GM12873 (cell line): Measurements from ENCODE around the gene ESYT2.

ENCODE experiments used
- TF ChIP-seq, protein P1 (sequence below): IDR thresholded peaks from 2 replicates; pipeline ENCODE4 v1.5.1; 2012; ENCODE audit warnings: low read depth, mild to moderate bottlenecking, moderate library complexity, low read length, control low read depth; ENCODE audit not compliant: insufficient read depth; ENCODE audit errors: missing control alignments

The ESYT2 gene

DNA sequence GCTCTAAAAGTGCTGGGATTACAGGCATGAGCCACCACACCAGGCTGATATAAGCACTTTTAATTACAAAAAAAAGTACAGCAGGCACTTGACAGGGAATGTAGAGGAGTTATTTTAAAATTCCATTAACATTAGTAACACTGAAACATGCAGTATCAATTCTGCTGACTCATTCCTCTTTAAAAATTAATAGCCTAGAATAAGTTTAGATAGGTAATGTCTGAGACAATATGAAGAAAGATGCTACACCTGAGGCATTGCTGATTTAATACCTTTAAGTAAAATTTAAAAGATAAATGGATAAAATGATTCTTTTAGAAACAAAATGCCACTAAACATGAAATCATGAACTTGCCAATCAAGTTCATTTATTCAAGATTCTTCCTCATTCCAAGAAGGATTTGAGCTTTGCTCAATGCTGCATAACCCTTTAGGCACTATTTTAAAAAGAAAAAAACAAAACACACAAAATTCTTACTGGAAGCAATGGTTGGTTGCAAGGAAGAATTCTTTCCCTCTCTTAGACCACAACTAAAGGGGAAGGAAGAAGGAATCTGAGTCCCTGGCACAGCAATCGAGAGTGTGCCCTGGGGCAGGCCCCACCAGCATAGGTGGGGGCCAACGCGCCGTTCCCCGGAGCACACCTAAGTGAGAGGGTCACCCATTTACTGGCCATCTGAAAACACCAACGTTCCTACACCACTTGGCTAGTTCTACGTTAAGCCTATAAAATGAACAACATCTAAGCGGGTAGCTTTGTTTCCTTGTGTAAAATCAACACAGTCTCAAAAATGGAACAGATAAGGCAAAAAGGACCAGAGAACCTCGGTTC, 26.6 kb downstream of the ESYT2 start:
- TF ChIP-seq, protein P1, sequence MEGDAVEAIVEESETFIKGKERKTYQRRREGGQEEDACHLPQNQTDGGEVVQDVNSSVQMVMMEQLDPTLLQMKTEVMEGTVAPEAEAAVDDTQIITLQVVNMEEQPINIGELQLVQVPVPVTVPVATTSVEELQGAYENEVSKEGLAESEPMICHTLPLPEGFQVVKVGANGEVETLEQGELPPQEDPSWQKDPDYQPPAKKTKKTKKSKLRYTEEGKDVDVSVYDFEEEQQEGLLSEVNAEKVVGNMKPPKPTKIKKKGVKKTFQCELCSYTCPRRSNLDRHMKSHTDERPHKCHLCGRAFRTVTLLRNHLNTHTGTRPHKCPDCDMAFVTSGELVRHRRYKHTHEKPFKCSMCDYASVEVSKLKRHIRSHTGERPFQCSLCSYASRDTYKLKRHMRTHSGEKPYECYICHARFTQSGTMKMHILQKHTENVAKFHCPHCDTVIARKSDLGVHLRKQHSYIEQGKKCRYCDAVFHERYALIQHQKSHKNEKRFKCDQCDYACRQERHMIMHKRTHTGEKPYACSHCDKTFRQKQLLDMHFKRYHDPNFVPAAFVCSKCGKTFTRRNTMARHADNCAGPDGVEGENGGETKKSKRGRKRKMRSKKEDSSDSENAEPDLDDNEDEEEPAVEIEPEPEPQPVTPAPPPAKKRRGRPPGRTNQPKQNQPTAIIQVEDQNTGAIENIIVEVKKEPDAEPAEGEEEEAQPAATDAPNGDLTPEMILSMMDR, result no peak

DNA sequence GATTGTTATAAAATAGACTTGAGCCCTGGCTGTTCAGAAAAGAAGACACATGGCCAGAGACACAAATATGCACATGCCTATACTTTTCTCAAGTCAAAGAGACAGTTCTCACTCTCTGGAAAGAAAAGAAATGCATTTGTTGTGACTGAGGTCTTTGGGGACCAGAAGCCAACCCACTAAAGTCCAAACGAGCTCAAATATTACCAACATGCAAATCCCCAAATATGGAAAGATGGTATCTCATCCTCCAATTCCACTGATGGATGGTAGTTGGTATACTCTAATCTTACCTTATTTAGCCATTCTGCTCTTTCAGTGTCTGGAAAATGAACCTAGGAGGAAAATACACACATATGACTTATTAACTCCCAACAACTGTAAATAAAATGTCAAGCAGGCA, 30.6 kb downstream of the ESYT2 start:
- TF ChIP-seq, protein P1, result no peak

DNA sequence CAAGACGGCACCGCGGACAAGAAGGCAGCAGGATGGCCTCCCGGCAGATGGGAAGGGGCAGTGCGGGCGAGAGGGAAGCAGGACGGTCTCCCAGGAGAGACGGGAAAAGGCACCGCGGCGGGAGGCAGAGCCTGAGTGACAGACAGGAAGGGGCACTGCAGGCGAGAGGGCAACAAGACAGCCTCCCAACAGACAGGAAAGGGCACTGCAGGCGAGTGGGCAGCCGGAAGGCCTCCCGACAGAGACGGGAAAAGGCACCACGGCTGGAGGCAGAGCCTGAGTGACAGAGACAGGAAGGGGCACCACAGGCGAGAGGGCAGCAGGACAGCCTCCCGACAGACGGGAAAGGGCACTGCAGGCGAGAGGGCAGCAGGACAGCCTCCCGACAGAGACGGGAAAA, 32.6 kb downstream of the ESYT2 start:
- TF ChIP-seq, protein P1, result no peak

DNA sequence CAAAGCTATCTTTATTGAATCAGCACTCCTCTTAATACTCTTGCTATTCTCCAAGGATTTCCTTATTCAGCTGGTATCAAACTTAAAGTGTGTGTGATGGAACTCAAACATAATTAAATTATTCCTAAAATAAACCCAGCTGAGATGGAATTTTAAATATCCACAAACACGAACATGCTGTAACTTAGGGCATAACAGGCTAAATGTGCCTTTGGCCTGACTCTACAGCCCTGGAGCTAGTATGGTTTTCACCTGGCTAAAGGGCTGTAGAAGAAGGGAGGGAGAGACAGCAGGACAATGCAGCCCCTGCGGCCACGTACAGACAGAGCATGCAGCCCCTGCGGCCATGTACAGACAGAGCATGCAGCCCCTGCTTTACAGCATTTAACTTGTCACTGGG, 34.0 kb downstream of the ESYT2 start:
- TF ChIP-seq, protein P1, result no peak

- TF ChIP-seq, protein P1, result no peak
Observed at GRCh38 chr7:158791107-158791506, 38.2 kb downstream of the ESYT2 start.

DNA sequence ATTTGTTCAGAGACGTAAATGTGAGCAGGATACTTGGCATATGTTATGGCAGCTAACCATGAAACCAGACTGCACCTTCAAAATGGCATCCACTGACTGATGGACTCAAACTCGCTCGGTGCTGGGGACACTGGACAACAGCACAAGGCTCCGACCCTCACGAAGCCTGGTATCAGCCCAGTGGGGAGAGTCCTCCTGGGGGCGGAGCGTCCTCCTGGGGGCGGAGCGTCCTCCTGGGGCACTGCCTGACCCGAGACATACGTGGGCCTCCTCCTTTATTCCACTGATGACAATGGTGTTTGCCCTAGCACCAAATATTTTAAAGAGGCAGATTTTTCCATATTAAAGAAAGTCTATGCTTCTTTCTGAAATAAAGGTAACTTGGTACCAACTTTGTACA, 39.5 kb downstream of the ESYT2 start:
- TF ChIP-seq, protein P1, result no peak

DNA sequence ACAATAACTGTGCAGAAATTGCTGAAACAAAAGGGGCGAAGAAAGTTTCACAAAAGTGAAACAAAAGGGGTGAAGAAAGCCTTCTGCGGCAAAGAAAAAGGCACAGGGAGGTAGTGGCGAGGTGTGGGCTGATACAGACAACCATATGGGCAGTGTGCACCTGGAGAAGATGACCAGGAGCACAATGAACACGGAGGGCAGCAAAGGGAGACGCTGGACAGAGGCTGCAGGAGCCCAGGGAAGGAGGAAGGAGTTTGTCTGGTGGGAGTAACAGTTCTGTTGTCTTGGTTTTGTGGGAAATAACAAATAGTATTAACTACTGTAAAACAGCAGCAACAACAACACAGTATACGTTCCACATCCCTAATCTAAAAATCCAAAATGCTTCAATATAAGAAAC, 42.4 kb downstream of the ESYT2 start:
- TF ChIP-seq, protein P1, result no peak
